HepG2 (cell line): Measurements from ENCODE around the gene PELI1. TPM values are rescaled to one million over a fixed set of nuclear protein-coding genes. Genes with fewer than 3 reads are reported as not detected.

Experiments used
- ADNP ChIP-seq: sonication (generic); formaldehyde crosslinking; IDR thresholded peaks from 2 replicates; pipeline ENCODE4 v1.4.0; 2020; ENCODE audit warnings: missing genetic modification reagents
- CHCHD3 ChIP-seq: sonication (generic); formaldehyde crosslinking; IDR thresholded peaks from 2 replicates; pipeline ENCODE4 v1.8.0; 2022; ENCODE audit warnings: mild to moderate bottlenecking, missing genetic modification reagents, moderate library complexity
- HOMEZ ChIP-seq: IDR thresholded peaks from 2 replicates; pipeline ENCODE4 v1.6.1; 2016; ENCODE audit warnings: low read depth
- MAX ChIP-seq: IDR thresholded peaks from 2 replicates; pipeline ENCODE4 v1.6.1; 2012; ENCODE audit warnings: inconsistent platforms
- MAZ ChIP-seq, 2 experiments: sonication (generic) in 1 of 2; formaldehyde crosslinking in 1 of 2; IDR thresholded peaks; 2 replicates each; pipeline versions ENCODE4 v1.5.0 to v1.6.1; 2012 to 2020; ENCODE audit warnings: low read depth in 2 of 2, mild to moderate bottlenecking in 2 of 2, borderline replicate concordance in 1 of 2, improper control_type of control experiment in 1 of 2, low read length in 1 of 2, missing genetic modification reagents in 1 of 2, moderate library complexity in 1 of 2
- MTF2 ChIP-seq: sonication (generic); formaldehyde crosslinking; IDR thresholded peaks from 2 replicates; pipeline ENCODE4 v1.5.0; 2020; ENCODE audit warnings: missing genetic modification reagents, borderline replicate concordance
- NFATC3 ChIP-seq: sonication (generic); formaldehyde crosslinking; IDR thresholded peaks from 2 replicates; pipeline ENCODE4 v1.5.1; 2020; ENCODE audit warnings: mild to moderate bottlenecking, missing genetic modification reagents
- PITX1 ChIP-seq: sonication (generic); formaldehyde crosslinking; IDR thresholded peaks from 2 replicates; pipeline ENCODE4 v1.5.1; 2020; ENCODE audit warnings: mild to moderate bottlenecking, missing genetic modification reagents
- PPARG ChIP-seq: conservative IDR thresholded peaks from 2 replicates; pipeline ENCODE4 v1.6.1; 2016; ENCODE audit warnings: missing biosample characterization, missing genetic modification reagents
- RXRA ChIP-seq: sonication (generic); formaldehyde crosslinking; IDR thresholded peaks from 2 replicates; pipeline ENCODE4 v1.5.1; 2020; ENCODE audit warnings: missing genetic modification reagents
- SNAPC4 ChIP-seq: sonication (generic); formaldehyde crosslinking; IDR thresholded peaks from 2 replicates; pipeline ENCODE4 v1.4.0; 2020; ENCODE audit warnings: mild to moderate bottlenecking, missing genetic modification reagents
- SOX13 ChIP-seq, 3 experiments: fragments of 450-650 bp in 1 of 3; sonication (generic) in 1 of 3; formaldehyde crosslinking in 1 of 3; IDR thresholded peaks in 2 of 3; conservative IDR thresholded peaks in 1 of 3; 2 replicates each; pipeline versions ENCODE4 v1.5.0 to v1.6.1; 2016 to 2020; ENCODE audit warnings: antibody characterized with exemption in 1 of 3, mild to moderate bottlenecking in 1 of 3, missing compliant biosample characterization in 1 of 3, missing genetic modification reagents in 1 of 3, moderate library complexity in 1 of 3
- SUZ12 ChIP-seq: fragments of 150-350 bp; IDR thresholded peaks from 2 replicates; pipeline ENCODE4 v1.6.1; 2014; ENCODE audit warnings: low read depth, low read length
- U2AF2 ChIP-seq: fragments of 200-400 bp; formaldehyde crosslinking; IDR thresholded peaks from 2 replicates; pipeline ENCODE4 v1.6.1; 2017; ENCODE audit warnings: low read depth, mild to moderate bottlenecking, low read length
- ZNF30 ChIP-seq: sonication (generic); formaldehyde crosslinking; IDR thresholded peaks from 2 replicates; pipeline ENCODE4 v1.5.0; 2020; ENCODE audit warnings: mild to moderate bottlenecking, missing genetic modification reagents
- ZNF383 ChIP-seq: sonication (generic); formaldehyde crosslinking; IDR thresholded peaks from 2 replicates; pipeline ENCODE4 v1.4.0; 2020; ENCODE audit warnings: missing genetic modification reagents, mild to moderate bottlenecking, borderline replicate concordance
- ZNF546 ChIP-seq: sonication (generic); formaldehyde crosslinking; conservative IDR thresholded peaks from 2 replicates; pipeline ENCODE4 v1.8.1; 2023; ENCODE audit warnings: mild to moderate bottlenecking, missing genetic modification reagents
- ZNF83 ChIP-seq: sonication (generic); formaldehyde crosslinking; IDR thresholded peaks from 2 replicates; pipeline ENCODE4 v1.4.0; 2020; ENCODE audit warnings: missing genetic modification reagents, mild to moderate bottlenecking, borderline replicate concordance
- ZXDC ChIP-seq: sonication (generic); formaldehyde crosslinking; IDR thresholded peaks from 2 replicates; pipeline ENCODE4 v1.5.0; 2020; ENCODE audit warnings: mild to moderate bottlenecking, missing genetic modification reagents
- ZZZ3 ChIP-seq: sonication (generic); formaldehyde crosslinking; IDR thresholded peaks from 2 replicates; pipeline ENCODE4 v1.4.0; 2020; ENCODE audit warnings: missing genetic modification reagents, mild to moderate bottlenecking, borderline replicate concordance
- polyA plus RNA-seq, 8 experiments: library from polyadenylated mRNA; depleted of rRNA in 3 of 8; stranded (reverse) in 7 of 8; unstranded in 1 of 8; fragments of >200 nt; fragmentation: Illumina TruSeq in 4 of 8; extraction: Trizol in 4 of 8; gene quantifications; 2 replicates each; pipeline versions ENCODE4 v1.2.1 to v1.2.3, GENCODE V29; 2011 to 2016; ENCODE audit warnings: low read depth in 4 of 8, missing spikeins in 1 of 8, mixed read lengths in 1 of 8; ENCODE audit not compliant: insufficient read depth in 1 of 8
- total RNA-seq, 5 experiments: library from RNA; depleted of rRNA; stranded (reverse); fragments of >200 nt; fragmentation: Illumina TruSeq; extraction: Trizol; gene quantifications; 2 replicates each; pipeline ENCODE4 v1.2.3, GENCODE V29; 2016; ENCODE audit warnings: low read depth in 1 of 5

The PELI1 gene
- total and polyA plus RNA-seq, 2 of the 13 experiments (the other 11 are each of a cell fraction or from before 2014, with no cell fraction given) = 12.5 to 16.2 TPM

GRCh38 chr2:64049633-64050220 is 94.5 kb downstream of the PELI1 start (continued):
- TF ChIP-seq ZNF83 (no peak), ZZZ3 (no peak; the same call in 1 of the 2 replicates), PPARG (CRISPR knock-in tag) (peak; percentile 71), MAZ (IDR thresholded peaks at IDR 0.05; ENCODE audit: borderline replicate concordance, low read depth, low read length) (no peak), MAZ (CRISPR knock-in tag; IDR thresholded peaks at IDR 0.05; ENCODE audit: low read depth) (no peak), PITX1 (CRISPR knock-in tag) (no peak), SUZ12 (no peak), U2AF2 (no peak), RXRA (CRISPR knock-in tag) (no peak), MAX (no peak), ZNF30 (CRISPR knock-in tag) (no peak), NFATC3 (no peak), SNAPC4 (CRISPR knock-in tag) (no peak), ADNP (CRISPR knock-in tag) (no peak), ZXDC (CRISPR knock-in tag) (no peak), MTF2 (CRISPR knock-in tag) (no peak), HOMEZ (CRISPR knock-in tag) (peak; percentile 76), ZNF383 (CRISPR knock-in tag) (no peak), SOX13 (IDR thresholded peaks at IDR 0.05) (no peak), SOX13 (CRISPR knock-in tag; conservative IDR thresholded peaks at IDR 0.05 in 1 of 2, IDR thresholded peaks at IDR 0.05 in 1 of 2) (peak in 1 of 2 experiments; percentile 33; a peak in 1 of 4 replicates), CHCHD3 (no peak), ZNF546 (no peak)
